ENCODE results near the gene BRINP3. TPM values are rescaled to one million over a fixed set of nuclear protein-coding genes. Genes with fewer than 3 reads are reported as not detected.

BRINP3 gene
- total RNA-seq, 1 experiment from 2014 or later: 0.28 TPM

- no peak for TF ChIP-seq PREB (CRISPR knock-in tag; IDR thresholded peaks at IDR 0.05; ENCODE audit: borderline replicate concordance)
- TF ChIP-seq ZNF281 (CRISPR knock-in tag; IDR thresholded peaks at IDR 0.05): no peak
- no peak for TF ChIP-seq NR3C1 (CRISPR knock-in tag; conservative IDR thresholded peaks at IDR 0.05; ENCODE audit: low read depth)
These were observed 251.7 kb downstream of the BRINP3 start (continued) for GRCh38 chr1:190226006-190226405.

- ChIA-PET CTCF (no interaction called here), POLR2A (no interaction called here)
- no peak overlapping the region for H3K4me3 Mint-ChIP-seq
- no peak overlapping the region for H3K27ac Mint-ChIP-seq
- H3K9me3 Mint-ChIP-seq: no peaks in the 10 kb centered on the region
- ATAC-seq (no peak), DNase-seq (ENCODE audit: low spot score) (no peak)
- H3K36me3 Mint-ChIP-seq: no peaks in the 10 kb centered on the region
- H3K4me1 Mint-ChIP-seq: no peaks in the 10 kb centered on the region
- no peaks in the 10 kb centered on the region for H3K27me3 Mint-ChIP-seq (ENCODE audit: low read depth)
- TF ChIP-seq MXD4 (CRISPR knock-in tag; IDR thresholded peaks at IDR 0.05; ENCODE audit: borderline replicate concordance): no peak
- no peak for TF ChIP-seq JAZF1 (CRISPR knock-in tag; IDR thresholded peaks at IDR 0.05)
- no peak for TF ChIP-seq ERG (CRISPR knock-in tag; IDR thresholded peaks at IDR 0.05)
- TF ChIP-seq RORB (CRISPR knock-in tag; IDR thresholded peaks at IDR 0.05): no peak
- no peak for TF ChIP-seq ZNF416 (CRISPR knock-in tag; IDR thresholded peaks at IDR 0.05)
- TF ChIP-seq NR1H2 (CRISPR knock-in tag; IDR thresholded peaks at IDR 0.05): no peak
- TF ChIP-seq KAT7 (CRISPR knock-in tag; IDR thresholded peaks at IDR 0.05; ENCODE audit: borderline replicate concordance): no peak
- TF ChIP-seq ATF2 (CRISPR knock-in tag; IDR thresholded peaks at IDR 0.05; ENCODE audit: borderline replicate concordance, low read depth): no peak
- TF ChIP-seq ZNF263 (CRISPR knock-in tag; IDR thresholded peaks at IDR 0.05; ENCODE audit: low read depth): no peak
- TF ChIP-seq FOXK1 (CRISPR knock-in tag; IDR thresholded peaks at IDR 0.05): no peak
These were observed 265.2 kb downstream of the BRINP3 start for GRCh38 chr1:190212450-190212849.

GRCh38 chr1:190207733-190208132, 269.9 kb downstream of the BRINP3 start:
- Mint-ChIP-seq H3K27me3 (ENCODE audit: low read depth) (no peaks in the 10 kb centered on the region), H3K4me3 (no peak overlapping the region), H3K4me1 (no peaks in the 10 kb centered on the region), H3K27ac (no peak overlapping the region), H3K36me3 (peaks cover under 1% of the 10 kb centered on the region), H3K9me3 (peaks cover 3% of the 10 kb centered on the region)
- POLR2A ChIA-PET: no interaction called here
- DNase-seq (ENCODE audit: low spot score) (no peak), ATAC-seq (no peak)
- CTCF ChIA-PET: no interaction called here
- TF ChIP-seq CREB1 (CRISPR knock-in tag; IDR thresholded peaks at IDR 0.05): no peak
- TF ChIP-seq ZBTB21 (CRISPR knock-in tag; IDR thresholded peaks at IDR 0.05; ENCODE audit: borderline replicate concordance): no peak
- TF ChIP-seq ARID4B (CRISPR knock-in tag; IDR thresholded peaks at IDR 0.05; ENCODE audit: borderline replicate concordance): no peak
- TF ChIP-seq NFE2L1 (CRISPR knock-in tag; IDR thresholded peaks at IDR 0.05): no peak
- TF ChIP-seq ATF2 (CRISPR knock-in tag; IDR thresholded peaks at IDR 0.05; ENCODE audit: borderline replicate concordance, low read depth): no peak
- TF ChIP-seq TP53 (CRISPR knock-in tag; IDR thresholded peaks at IDR 0.05): no peak
- TF ChIP-seq ZSCAN18 (CRISPR knock-in tag; IDR thresholded peaks at IDR 0.05): no peak

Measured in WTC11 (cell line).